COR-L47 (cell line): ENCODE results near the gene TCEA2.
"Not testable (repeated sequence)": the region's sequence is repeated elsewhere in the genome, so short reads cannot be mapped to it uniquely, and the experiment has no call there.

Source experiments
- DNase-seq: peaks from one replicate; lab custom pipeline; 2025; lab: John Stamatoyannopoulos, UW

Gene TCEA2

DNA sequence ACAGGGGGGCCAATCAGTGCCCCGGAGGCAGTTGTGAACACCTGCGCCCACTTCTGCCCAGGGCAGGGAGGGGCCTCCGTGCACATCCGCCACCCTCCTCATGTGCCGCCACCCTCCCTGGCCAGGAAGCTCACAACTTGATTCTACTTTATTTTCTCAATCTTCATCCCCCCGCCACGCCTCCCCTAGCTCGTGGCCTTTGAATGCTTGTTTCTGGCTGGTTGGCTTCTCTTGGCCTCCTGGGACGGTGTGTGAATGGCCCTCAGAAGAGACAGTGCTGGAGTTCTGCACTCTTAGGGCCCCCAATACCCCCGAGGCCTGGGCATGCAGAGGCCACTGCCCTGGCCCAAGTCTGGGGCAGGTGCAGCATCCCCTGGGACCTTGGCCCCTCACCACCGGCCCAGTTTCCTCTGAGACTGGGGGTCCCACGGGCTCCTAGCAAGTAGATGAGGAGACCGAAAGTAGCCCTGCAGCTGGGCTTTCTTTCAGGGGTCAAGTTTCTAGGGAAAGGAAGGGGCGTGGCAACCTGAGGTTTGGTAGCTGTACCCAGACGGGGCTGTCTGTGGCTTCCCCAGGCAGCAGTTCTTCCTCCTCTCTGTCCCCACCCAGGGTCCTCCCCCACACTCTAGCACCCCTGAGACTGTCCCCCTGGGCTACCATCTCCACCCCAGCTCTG, 15.0 kb downstream of the TCEA2 start:
- DNase-seq = no peak

DNA sequence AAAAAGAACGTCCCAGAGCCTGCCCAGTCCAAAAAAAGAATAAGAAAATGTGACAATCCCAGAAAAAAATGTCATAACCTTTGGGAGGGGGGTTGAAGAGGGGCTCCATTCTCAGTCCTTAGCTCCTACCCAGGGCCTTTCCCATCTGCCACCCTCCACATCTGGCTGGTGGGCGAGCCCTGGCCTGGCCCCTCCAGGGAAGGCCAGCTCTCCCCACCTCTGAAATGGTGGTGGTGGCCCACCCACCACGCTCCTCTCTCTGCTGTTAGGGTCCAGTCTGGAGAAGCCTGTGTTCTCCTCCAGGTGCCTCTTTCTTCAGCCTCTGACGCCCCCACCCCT, 15.9 kb downstream of the TCEA2 start:
- no peak for DNase-seq

DNA sequence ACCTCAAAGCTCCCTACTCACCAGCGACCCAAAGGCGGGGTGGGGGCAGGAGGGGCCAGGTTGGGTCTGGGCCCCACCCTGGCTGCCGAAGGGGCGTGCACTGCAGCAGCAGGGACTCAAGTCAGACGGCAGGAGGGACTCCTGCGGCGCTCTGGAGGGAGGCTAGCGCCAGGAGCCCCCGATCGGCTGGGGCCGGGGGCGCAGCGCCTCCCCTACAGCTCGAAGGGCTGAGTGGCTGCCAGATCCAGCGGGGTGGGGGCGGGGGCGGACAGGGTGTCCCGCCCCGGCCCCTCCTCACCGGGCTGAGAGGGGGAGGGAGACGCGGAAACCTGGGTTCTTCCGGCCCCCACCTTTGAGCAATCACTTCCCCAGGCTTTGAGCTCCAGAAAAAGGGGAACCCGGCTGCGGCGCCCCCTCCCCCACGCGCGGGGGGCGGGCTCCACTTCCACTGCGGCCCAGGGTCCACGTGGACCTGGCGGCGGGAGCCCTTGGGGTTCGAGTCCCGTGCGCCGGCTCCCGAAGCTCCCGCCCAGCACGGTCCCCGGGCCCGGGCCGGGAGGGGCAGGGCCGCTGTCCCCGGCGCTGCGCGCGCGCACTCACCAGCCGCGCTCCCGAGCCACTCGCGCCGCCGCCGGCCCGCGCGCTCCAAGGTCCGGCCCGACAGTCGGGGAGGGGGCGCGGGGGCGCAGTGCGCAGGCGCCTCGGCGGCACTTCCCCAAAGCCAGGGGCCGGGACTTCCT, 16.4 kb downstream of the TCEA2 start, which contains the start of gene RGS19:
TSS of gene RGS19 (minus strand) at position 246 of the 740 bp plus-strand sequence. CDS start 2,632 bp downstream, outside the sequence.
- DNase-seq = peak; percentile 59

- DNase-seq = no peak
Observed at GRCh38 chr20:64080013-64080812, 17.2 kb downstream of the TCEA2 start, which contains the start of gene OPRL1. Gene OPRL1 (plus strand): TSS chr20:64080082. CDS start chr20:64092721, 12,639 bp downstream.

GRCh38 chr20:64080813-64081623, 18.0 kb downstream of the TCEA2 start:
- no peak for DNase-seq

- no peak for DNase-seq
Observed at GRCh38 chr20:64081624-64081964, 18.6 kb downstream of the TCEA2 start.

- no peak for DNase-seq
Observed at GRCh38 chr20:64082126-64082731, 19.2 kb downstream of the TCEA2 start.

DNA sequence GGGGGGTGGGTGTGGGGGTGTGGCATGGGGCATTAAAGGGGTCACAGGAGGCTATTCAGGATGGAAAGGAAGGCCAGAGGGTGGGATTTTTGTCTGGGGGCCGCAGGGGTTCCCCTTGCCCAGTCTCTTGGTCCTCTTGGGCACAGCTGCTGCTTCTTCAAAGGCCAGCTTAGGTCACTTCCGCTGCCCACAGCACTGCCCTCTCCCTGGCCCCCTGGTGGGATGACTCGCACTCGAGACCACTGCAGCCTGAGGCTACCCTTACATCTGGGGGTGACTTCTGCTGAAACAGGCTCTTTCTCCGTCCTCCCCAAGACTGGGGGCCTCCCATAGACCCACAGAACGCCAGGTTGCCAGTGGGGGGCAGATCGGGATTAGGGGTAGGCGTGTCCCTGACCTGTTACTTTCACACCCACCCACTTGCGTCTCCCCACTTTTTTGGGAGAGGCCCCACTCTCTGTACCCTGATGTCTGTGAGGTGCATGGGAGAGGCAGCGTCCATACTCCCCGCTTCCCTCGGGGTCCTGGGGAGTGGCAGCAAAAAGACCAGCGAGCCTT, 19.9 kb downstream of the TCEA2 start:
- DNase-seq = no peak

GRCh38 chr20:64083378-64083803, 20.4 kb downstream of the TCEA2 start:
- peak; percentile 87 for DNase-seq

DNA sequence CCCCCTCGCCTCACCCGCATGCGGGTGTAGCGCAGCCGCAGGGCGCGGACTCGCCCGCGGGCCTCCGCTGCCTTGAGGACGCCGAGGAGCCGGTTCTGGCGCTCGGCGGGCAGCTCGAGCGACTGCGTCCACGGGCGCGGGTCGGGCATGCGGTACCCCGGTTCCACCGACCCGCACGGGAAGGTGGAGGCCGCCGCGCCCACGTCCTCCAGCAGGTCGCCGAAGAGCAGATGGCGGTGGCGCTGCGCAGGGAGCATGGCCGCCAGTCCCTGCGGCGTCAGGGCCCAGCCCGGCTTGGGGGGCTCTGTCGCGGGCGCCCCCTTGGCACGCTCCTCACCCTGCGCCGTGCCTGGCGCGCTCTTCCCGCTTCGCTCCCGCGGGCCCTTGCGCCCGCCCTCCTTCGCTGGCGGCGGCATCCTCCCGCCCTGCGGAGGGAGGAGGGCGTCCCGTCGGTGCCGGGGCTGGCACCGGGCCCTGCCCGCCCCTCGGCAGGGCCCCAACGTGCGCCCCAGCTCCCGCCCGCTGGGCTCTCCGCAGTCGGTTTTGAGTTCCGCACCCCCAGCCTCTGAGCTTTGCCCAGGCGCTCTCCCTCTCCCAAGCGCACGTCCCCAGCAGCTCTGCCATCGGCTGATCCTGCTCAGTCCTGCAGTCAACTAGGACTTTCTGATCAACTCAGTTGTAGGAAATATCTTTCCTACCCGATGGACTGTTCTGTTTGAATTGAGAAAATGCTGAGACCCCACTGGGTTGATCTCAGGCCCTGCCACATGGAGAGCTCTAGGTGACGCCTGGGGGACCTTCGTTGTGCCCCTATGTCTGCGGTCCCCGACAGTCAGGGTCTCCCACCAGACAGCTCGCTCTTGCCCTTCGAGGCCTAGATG, 21.0 kb downstream of the TCEA2 start, which contains the start of gene LKAAEAR1:
TSS of gene LKAAEAR1 (minus strand) at position 595 of the 881 bp plus-strand sequence. CDS start at position 416, 179 bp downstream.
- DNase-seq = peak; percentile 39

- peak; percentile 25 for DNase-seq
Observed at GRCh38 chr20:64084685-64085152, 21.7 kb downstream of the TCEA2 start.

DNA sequence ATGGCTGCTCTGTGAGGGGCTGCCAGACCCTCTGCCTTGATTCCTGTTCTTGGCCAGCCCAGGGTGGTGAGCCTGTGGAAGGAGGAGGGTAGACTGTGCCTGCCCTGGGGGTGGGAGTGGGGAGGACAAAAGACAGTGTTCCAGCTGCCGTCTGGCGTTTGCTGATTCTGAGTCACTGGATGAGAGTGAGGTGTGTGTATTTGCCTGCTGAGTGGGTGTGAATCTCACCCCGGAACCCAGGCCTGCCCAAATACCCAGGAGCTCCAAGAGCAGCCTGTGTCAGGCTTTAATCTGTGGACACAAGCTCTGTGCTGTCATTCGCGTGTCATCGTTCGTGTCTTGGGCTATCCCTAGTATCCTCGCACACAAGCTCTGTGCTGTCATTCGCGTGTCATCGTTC, 23.8 kb downstream of the TCEA2 start:
- no peak for DNase-seq

DNA sequence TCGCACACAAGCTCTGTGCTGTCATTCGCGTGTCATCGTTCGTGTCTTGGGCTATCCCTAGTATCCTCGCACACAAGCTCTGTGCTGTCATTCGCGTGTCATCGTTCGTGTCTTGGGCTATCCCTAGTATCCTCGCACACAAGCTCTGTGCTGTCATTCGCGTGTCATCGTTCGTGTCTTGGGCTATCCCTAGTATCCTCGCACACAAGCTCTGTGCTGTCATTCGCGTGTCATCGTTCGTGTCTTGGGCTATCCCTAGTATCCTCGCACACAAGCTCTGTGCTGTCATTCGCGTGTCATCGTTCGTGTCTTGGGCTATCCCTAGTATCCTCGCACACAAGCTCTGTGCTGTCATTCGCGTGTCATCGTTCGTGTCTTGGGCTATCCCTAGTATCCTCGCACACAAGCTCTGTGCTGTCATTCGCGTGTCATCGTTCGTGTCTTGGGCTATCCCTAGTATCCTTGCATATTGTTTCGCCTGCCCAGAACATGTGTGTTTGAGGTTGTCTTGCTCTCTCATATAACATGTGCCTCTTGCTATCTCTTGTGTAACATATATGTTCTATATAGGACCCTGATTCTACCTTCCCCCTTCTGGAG, 24.3 kb downstream of the TCEA2 start:
- DNase-seq = not testable (repeated sequence)

GRCh38 chr20:64088586-64088985, 25.6 kb downstream of the TCEA2 start:
- not testable (repeated sequence) for DNase-seq

DNA sequence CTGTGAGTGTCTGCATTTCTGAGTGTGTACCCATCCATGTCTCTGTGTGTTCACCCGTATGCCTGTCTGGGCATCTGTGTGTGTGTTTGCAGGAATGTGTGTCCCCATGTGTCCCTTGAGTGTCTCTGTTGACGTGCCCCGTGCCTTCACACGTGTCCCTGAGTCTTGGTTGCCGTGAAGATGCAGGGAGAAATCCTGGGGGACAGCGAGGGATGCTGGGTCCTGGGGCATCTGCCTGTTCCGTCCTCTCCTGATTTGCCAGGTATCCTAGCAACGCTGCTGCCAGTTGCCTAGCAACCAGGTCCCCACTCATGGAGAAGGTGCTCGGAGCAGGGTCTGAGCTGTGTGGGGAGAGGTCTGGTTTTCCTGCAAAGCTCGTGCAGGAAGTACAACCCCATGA, 27.2 kb downstream of the TCEA2 start:
- peak; percentile 20 for DNase-seq

- DNase-seq = no peak
Observed at GRCh38 chr20:64091340-64091739, 28.3 kb downstream of the TCEA2 start.

DNA sequence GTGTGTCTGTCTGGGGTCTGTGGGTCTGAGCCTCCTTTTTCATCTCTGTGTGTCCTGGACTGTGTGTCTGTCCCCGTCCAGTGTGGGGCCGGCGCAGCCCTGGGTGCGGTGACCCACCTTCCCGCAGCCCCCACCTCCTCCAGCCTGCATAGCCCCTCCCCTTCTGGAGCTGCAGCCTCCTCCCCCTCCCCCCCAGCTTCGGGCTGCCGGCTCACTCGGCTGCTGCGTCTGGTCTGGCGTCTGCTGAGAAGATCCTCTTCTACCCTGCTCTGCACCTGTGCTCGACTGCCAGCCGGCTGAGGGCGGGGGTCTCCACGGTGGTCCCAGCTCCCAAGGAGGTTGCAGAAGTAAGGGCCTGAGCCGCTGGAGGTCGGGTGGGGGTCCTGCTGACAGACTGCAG, 28.8 kb downstream of the TCEA2 start:
- DNase-seq = no peak

GRCh38 chr20:64092258-64093012, 29.4 kb downstream of the TCEA2 start:
- DNase-seq = no peak
